Fibroblast of lung (primary cell): ENCODE results near the gene HMCN2. TPM values are rescaled to one million over a fixed set of nuclear protein-coding genes. Genes with fewer than 3 reads are reported as not detected.

Experiments
- DNase-seq, 2 donors: peaks; one replicate each; pipeline versions ENCODE4 v3.0.0 to v3.0.0-alpha.2; 2010; ENCODE audit warnings: low read depth in 2 of 2
- H2AFZ ChIP-seq: 2 replicates; pipeline ENCODE4 v1.5.1; 2012; ENCODE audit warnings: low read length, control low read depth, inconsistent platforms
- H3K27ac ChIP-seq: 2 replicates; pipeline ENCODE4 v1.5.1; 2011; ENCODE audit warnings: low read length, control low read depth; ENCODE audit not compliant: insufficient read depth
- H3K27me3 ChIP-seq: 2 replicates; pipeline ENCODE4 v1.5.1; 2011; ENCODE audit warnings: mild to moderate bottlenecking, low read length; ENCODE audit not compliant: control insufficient read depth, insufficient read depth
- H3K36me3 ChIP-seq: 2 replicates; pipeline ENCODE4 v1.5.1; 2011; ENCODE audit warnings: low read length; ENCODE audit not compliant: control insufficient read depth, insufficient read depth
- H3K4me1 ChIP-seq: 2 replicates; pipeline ENCODE4 v1.5.1; 2011; ENCODE audit warnings: low read length; ENCODE audit not compliant: control insufficient read depth, insufficient read depth; ENCODE audit errors: extremely low read depth
- H3K4me2 ChIP-seq: 2 replicates; pipeline ENCODE4 v1.5.1; 2011; ENCODE audit warnings: low read length, control low read depth; ENCODE audit not compliant: insufficient read depth; ENCODE audit errors: extremely low read depth
- H3K4me3 ChIP-seq, 4 experiments: fragments of 200-600 bp in 1 of 4; sonication (generic) in 1 of 4; replicated peaks in 1 of 4; 2 replicates each; pipeline ENCODE4 v1.5.1; 2011 to 2016; ENCODE audit warnings: low read length in 4 of 4, low read depth in 3 of 4, mild to moderate bottlenecking in 3 of 4, control low read depth in 2 of 4, inconsistent platforms in 1 of 4, mixed read lengths in 1 of 4; ENCODE audit not compliant: insufficient read depth in 1 of 4; ENCODE audit errors: control extremely low read depth in 1 of 4
- H3K79me2 ChIP-seq: 2 replicates; pipeline ENCODE4 v1.5.1; 2012; ENCODE audit warnings: mild to moderate bottlenecking, low read length, inconsistent platforms; ENCODE audit not compliant: control insufficient read depth, insufficient read depth
- H3K9ac ChIP-seq: 2 replicates; pipeline ENCODE4 v1.5.1; 2011; ENCODE audit warnings: mild to moderate bottlenecking, low read length, control low read depth; ENCODE audit not compliant: insufficient read depth
- H3K9me3 ChIP-seq: 2 replicates; pipeline ENCODE4 v1.5.1; 2012; ENCODE audit warnings: low read depth, low read length; ENCODE audit not compliant: control insufficient read depth, insufficient read depth
- H4K20me1 ChIP-seq: 2 replicates; pipeline ENCODE4 v1.5.1; 2011; ENCODE audit warnings: low read length; ENCODE audit not compliant: control insufficient read depth, insufficient read depth; ENCODE audit errors: extremely low read depth
- EZH2 ChIP-seq: IDR thresholded peaks from 2 replicates; pipeline ENCODE4 v1.5.1; 2012; ENCODE audit warnings: low read length, control low read depth, mild to moderate bottlenecking; ENCODE audit errors: missing control alignments
- polyA plus RNA-seq, 2 donors: library from polyadenylated mRNA; depleted of rRNA in 1 of 2; stranded (reverse) in 1 of 2; unstranded in 1 of 2; fragments of >200 nt; gene quantifications; 2 replicates each; pipeline ENCODE4 v1.2.1, GENCODE V29; 2011 to 2012; ENCODE audit warnings: missing spikeins in 1 of 2
- total RNA-seq: library from RNA; depleted of rRNA; stranded (reverse); fragments of >200 nt; gene quantifications from 2 replicates; pipeline ENCODE4 v1.2.1, GENCODE V29; 2014
- TF ChIP-seq, protein P1 (sequence below), 2 donors: IDR thresholded peaks in 1 of 2; conservative IDR thresholded peaks in 1 of 2; 1 replicate in 1 of 2; 2 replicates in 1 of 2; pipeline ENCODE4 v1.5.1; 2011 to 2012; ENCODE audit warnings: low read length in 2 of 2, control low read depth in 1 of 2, inconsistent platforms in 1 of 2, low read depth in 1 of 2, mild to moderate bottlenecking in 1 of 2

The HMCN2 gene
- total and polyA plus RNA-seq, 2 donors (not counting 1 experiment from before 2014, with no cell fraction given) = under 0.01 TPM; not detected in 1

DNA sequence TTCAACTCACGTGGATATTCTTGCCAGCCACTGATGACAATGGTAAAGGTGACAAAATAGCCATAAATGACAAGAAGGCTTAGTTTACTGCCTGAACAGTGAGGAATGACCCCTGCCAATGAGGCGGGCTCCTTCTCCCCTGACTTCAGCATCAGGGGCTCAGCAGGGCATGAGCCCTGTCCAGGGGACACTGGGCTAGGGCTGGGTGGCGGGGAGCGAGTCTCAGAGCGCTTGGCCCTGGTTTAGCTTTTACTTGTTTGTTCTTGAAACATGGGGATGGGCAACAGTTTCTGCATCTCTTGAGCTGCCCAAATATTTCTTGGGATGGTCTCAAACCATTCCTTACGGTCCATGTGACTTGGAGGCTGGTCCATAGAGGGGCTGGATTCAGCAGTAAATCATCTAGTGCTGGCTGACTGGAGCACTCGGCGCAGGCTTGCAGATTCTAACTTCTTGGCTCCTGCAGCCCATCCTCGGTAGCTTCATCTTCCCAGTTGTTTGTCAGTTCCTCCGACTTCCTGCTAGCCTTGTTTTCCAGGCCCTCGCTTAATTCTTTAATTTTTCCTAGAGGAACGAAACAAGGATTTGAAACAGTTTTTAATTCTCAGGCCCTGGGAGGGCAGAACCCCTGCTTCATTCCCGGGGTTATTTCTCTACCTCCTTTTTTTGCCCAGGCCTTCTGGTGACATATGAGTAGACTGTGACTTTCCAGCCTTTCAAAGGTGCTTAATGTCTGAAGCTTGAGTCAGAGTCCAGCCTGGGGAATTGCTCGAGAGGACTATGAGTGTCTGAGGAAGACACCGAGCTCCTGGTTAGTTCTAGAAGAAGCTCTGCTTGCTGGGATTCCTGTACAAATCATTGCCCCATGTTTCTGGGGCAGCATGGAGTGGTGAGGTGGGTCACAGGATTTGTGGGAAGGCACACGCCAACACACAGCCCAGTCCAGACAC lies 4.5 kb upstream of the HMCN2 start:
- Histone ChIP-seq H3K27me3 (peaks cover 45% of the 10 kb centered on the region), H3K9me3 (no peaks in the 10 kb centered on the region), H4K20me1 (no peaks in the 10 kb centered on the region), H2AFZ (no peak overlapping the region), H3K27ac (no peak overlapping the region), H3K4me2 (no peak overlapping the region), H3K4me3 (no peak overlapping the region), H3K79me2 (no peaks in the 10 kb centered on the region), H3K36me3 (no peaks in the 10 kb centered on the region), H3K9ac (no peak overlapping the region), H3K4me1 (no peaks in the 10 kb centered on the region)
- no peak for DNase-seq
- TF ChIP-seq, protein P1, sequence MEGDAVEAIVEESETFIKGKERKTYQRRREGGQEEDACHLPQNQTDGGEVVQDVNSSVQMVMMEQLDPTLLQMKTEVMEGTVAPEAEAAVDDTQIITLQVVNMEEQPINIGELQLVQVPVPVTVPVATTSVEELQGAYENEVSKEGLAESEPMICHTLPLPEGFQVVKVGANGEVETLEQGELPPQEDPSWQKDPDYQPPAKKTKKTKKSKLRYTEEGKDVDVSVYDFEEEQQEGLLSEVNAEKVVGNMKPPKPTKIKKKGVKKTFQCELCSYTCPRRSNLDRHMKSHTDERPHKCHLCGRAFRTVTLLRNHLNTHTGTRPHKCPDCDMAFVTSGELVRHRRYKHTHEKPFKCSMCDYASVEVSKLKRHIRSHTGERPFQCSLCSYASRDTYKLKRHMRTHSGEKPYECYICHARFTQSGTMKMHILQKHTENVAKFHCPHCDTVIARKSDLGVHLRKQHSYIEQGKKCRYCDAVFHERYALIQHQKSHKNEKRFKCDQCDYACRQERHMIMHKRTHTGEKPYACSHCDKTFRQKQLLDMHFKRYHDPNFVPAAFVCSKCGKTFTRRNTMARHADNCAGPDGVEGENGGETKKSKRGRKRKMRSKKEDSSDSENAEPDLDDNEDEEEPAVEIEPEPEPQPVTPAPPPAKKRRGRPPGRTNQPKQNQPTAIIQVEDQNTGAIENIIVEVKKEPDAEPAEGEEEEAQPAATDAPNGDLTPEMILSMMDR (conservative IDR thresholded peaks at IDR 0.05 in 1 of 2, IDR thresholded peaks at IDR 0.05 in 1 of 2; ENCODE audit: low read depth in 1 of 2, low read length in 2 of 2) = no peak
- no peak for TF ChIP-seq EZH2

DNA sequence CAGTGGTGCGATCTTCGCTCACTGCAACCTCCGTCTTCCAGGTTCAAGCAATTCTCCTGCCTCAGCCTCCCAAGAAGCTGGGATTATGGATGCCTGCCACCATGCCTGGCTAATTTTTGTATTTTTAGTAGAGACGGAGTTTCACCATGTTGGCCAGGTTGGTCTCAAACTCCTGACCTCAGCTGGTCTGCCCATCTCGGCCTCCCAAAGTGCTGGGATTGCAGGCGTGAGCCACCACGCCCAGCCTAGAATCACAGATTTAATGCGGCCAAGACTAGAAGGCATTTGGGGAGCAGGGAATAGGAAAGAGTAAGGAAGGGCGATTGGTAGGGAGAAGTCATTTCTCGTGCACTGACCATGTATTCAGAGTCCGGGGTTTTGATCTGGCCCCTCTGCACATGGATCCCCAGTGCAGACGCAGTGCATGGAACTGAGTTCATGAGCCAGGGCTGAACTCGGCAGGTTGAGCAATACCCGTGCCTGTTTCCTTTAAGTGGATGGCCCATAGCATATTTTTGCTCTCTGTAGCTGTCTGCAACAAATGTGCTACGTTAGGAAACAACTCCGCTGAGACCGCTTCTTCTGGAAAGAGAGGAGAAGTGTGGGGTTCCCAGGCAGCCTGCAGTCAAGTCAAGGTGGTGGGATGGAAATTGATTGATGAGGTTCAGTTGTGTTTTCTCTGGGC lies 3.4 kb upstream of the HMCN2 start:
- Histone ChIP-seq H3K4me3 (no peak overlapping the region), H3K4me1 (no peaks in the 10 kb centered on the region), H3K9me3 (no peaks in the 10 kb centered on the region), H3K27ac (no peak overlapping the region), H3K36me3 (no peaks in the 10 kb centered on the region), H3K27me3 (peaks cover 54% of the 10 kb centered on the region), H3K9ac (no peak overlapping the region), H2AFZ (no peak overlapping the region), H3K79me2 (no peaks in the 10 kb centered on the region), H3K4me2 (no peak overlapping the region), H4K20me1 (no peaks in the 10 kb centered on the region)
- no peak for TF ChIP-seq EZH2
- TF ChIP-seq, protein P1 (conservative IDR thresholded peaks at IDR 0.05 in 1 of 2, IDR thresholded peaks at IDR 0.05 in 1 of 2; ENCODE audit: low read depth in 1 of 2, low read length in 2 of 2) = no peak
- no peak for DNase-seq

DNA sequence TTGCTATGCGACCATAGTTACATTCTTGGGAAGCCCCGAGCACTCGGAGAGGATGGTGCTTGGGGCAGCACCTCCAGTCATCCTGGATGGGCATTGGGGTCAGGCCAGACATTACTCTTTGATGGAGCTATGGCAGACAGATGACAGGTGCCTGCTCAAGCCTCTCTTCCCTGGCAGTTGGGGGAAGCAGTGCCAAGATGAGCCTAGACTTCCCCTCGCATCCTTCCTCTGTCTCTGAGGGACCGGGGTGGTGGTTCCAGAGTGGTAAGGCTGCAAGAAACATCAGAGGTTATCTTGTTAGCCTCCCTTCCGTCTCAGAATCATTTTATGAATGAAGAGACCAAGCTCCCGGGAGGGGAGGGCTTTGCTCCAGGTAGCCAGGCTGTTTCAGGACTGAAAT lies 2.8 kb upstream of the HMCN2 start:
- Histone ChIP-seq H4K20me1 (no peaks in the 10 kb centered on the region), H3K36me3 (no peaks in the 10 kb centered on the region), H3K4me3 (no peak overlapping the region), H3K4me2 (no peak overlapping the region), H3K4me1 (no peaks in the 10 kb centered on the region), H3K9ac (no peak overlapping the region), H3K79me2 (no peaks in the 10 kb centered on the region), H2AFZ (no peak overlapping the region), H3K27ac (no peak overlapping the region), H3K27me3 (peaks cover 58% of the 10 kb centered on the region), H3K9me3 (no peaks in the 10 kb centered on the region)
- TF ChIP-seq, protein P1 (conservative IDR thresholded peaks at IDR 0.05 in 1 of 2, IDR thresholded peaks at IDR 0.05 in 1 of 2; ENCODE audit: low read depth in 1 of 2, low read length in 2 of 2) = no peak
- TF ChIP-seq EZH2 = no peak
- DNase-seq = no peak
